GM06990 (cell line): Measurements from ENCODE around the gene ITPR1.

Source experiments
- DNase-seq: peaks from one replicate; pipeline ENCODE4 v3.0.0-alpha.2; 2011; ENCODE audit not compliant: insufficient read length; ENCODE audit errors: extremely low read depth
- H3K27me3 ChIP-seq: replicated peaks from 2 replicates; pipeline ENCODE4 v1.6.0; 2011; ENCODE audit warnings: low read length; ENCODE audit not compliant: control insufficient read depth, insufficient read depth
- H3K36me3 ChIP-seq: 2 replicates; pipeline ENCODE4 v1.5.1; 2011; ENCODE audit warnings: low read length; ENCODE audit not compliant: control insufficient read depth, insufficient read depth
- H3K4me3 ChIP-seq: replicated peaks from 2 replicates; pipeline ENCODE4 v1.5.1; 2011; ENCODE audit warnings: low read depth, mild to moderate bottlenecking, control low read depth, low read length
- CTCF ChIP-seq: IDR thresholded peaks from 2 replicates; pipeline ENCODE4 v1.5.1; 2011; ENCODE audit warnings: low read length, control low read depth, mild to moderate bottlenecking, inconsistent platforms; ENCODE audit not compliant: insufficient read depth, poor library complexity, severe bottlenecking

Gene ITPR1

DNA sequence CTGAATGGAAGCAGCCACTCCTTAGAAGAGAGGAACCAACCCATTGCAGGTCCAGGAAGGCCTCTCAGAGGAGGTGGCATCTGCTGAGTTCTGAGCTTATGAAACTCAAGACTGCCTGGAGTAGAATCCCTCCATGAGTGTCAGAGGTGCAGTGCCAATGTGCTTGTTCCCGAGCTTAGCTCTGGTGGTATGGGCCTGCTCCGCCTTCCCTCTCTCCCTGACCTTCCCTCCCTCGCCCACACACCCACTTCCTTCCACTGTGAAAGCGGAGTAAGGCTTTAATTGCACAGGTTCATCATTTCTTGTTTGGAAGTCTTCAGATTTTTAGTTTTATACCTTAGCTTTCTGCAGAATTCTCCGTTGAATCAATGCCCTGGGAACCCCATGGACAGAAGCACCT, 278.1 kb downstream of the ITPR1 start:
- DNase-seq, result no peak
- Histone ChIP-seq H3K36me3 (no peaks in the 10 kb centered on the region; the same call in none of the 2 replicates), H3K27me3 (no peaks in the 10 kb centered on the region), H3K4me3 (no peak overlapping the region)
- TF ChIP-seq CTCF, result no peak

GRCh38 chr3:4772171-4772804, 279.1 kb downstream of the ITPR1 start:
- no peak overlapping the region for H3K4me3 ChIP-seq
- no peaks in the 10 kb centered on the region; the same call in none of the 2 replicates for H3K36me3 ChIP-seq
- no peak for DNase-seq
- TF ChIP-seq CTCF, result no peak
- H3K27me3 ChIP-seq, result no peaks in the 10 kb centered on the region

DNA sequence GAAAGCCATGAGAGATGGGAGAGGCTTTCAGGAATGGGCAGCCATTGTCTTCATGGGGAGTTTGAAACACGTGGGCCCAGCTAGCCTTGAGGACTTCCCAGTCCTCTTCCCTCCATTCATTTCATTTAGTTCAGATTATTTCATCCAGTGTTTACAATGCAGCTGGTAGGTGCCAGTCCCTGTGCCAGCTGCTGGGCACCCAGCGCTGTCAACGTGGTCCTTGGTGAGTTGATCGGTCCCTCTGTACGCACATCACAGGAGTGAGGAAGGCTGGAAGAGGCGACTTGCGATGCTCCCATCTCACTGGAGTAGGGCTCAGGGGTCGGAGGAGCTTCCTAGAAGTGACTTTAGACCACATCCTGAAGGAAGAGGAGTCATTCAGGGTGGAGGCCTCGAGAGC, 279.7 kb downstream of the ITPR1 start:
- no peak for TF ChIP-seq CTCF

GRCh38 chr3:4773583-4773982, 280.4 kb downstream of the ITPR1 start:
- H3K36me3 ChIP-seq, result no peaks in the 10 kb centered on the region; the same call in none of the 2 replicates
- H3K4me3 ChIP-seq, result no peak overlapping the region
- DNase-seq, result no peak
- no peaks in the 10 kb centered on the region for H3K27me3 ChIP-seq
- TF ChIP-seq CTCF, result no peak

More for the DNA sequence above, 279.7 kb downstream of the ITPR1 start:
- Histone ChIP-seq H3K27me3 (no peaks in the 10 kb centered on the region), H3K4me3 (no peak overlapping the region), H3K36me3 (no peaks in the 10 kb centered on the region; the same call in none of the 2 replicates)
- no peak for DNase-seq

- DNase-seq, result no peak
- no peaks in the 10 kb centered on the region for H3K27me3 ChIP-seq
- TF ChIP-seq CTCF, result no peak
- no peaks in the 10 kb centered on the region; the same call in 1 of the 2 replicates for H3K36me3 ChIP-seq
- no peak overlapping the region for H3K4me3 ChIP-seq
Measured at GRCh38 chr3:4774531-4774930, 281.4 kb downstream of the ITPR1 start.
